A172 (cell line): Measurements from ENCODE around the gene HTT-AS. TPM values are rescaled to one million over a fixed set of nuclear protein-coding genes. Genes with fewer than 3 reads are reported as not detected.
"Not testable (repeated sequence)": the region's sequence is repeated elsewhere in the genome, so short reads cannot be mapped to it uniquely, and the experiment has no call there.

Experiments
- DNase-seq: peaks from one replicate; pipeline ENCODE4 v3.0.0-alpha.2; 2015; ENCODE audit warnings: low spot score
- total RNA-seq: library from RNA; depleted of rRNA; stranded (reverse); fragments of >200 nt; shearing (Covaris generic); gene quantifications from 2 replicates; pipeline ENCODE4 v1.2.3, GENCODE V29; 2014; rRNA removed

The HTT-AS gene
- total RNA-seq, result not detected in 2 replicates

- peak; percentile 76 for DNase-seq
These were observed at the start of gene HTT-AS, which contains the start of gene HTT for GRCh38 chr4:3074078-3074845. HTT-AS (minus strand) TSS chr4:3074538. HTT (plus strand) TSS chr4:3074681; CDS start chr4:3074826, 145 bp downstream.

DNA sequence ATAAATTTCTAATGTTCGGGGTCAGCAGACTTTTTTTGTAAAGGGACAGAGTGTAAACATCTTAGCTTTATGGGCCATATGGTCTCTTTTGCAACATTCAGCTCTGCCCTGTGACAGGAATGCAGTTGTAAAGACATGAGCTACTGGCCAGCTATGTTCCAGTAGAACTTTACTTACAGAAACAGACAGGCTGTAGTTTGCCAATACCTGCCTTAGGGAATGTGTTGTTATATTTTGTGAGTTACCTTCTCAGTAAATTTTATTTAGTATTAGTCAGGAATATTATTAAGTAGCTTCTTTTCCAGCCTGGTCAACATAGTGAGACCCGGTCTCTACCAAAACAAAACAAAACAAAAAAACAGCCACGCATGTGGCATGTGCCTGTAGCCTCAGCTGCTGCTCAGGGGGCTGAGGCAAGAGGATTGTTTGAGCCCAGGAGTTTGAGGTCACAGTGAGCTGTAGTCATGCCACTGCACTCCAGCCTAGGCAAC lies 48.9 kb upstream of the HTT-AS start:
- no peak for DNase-seq

DNA sequence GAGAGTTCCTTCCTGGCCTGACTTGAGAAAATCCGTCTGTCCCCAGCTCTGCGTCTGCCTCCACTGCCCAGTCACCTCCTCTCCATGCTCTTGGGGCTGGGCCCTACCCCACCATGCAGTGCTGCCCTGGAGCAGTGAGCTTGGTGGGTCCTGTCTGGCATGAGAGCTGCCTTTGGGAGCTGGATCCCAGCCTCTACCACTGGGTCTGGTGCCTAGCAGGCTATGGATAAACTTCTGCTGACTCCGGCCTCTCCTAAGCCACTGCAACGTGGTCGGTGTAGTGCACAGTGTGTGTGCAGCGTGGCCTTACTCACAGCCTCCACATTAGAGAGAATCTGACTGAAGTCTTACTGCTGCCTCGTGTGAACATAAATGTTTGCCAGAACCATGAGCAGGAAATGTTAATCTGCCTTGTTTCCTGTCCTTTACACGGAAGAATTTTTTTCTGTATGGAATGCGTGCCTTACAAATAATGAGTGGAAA lies 47.8 kb upstream of the HTT-AS start:
- no peak for DNase-seq

DNA sequence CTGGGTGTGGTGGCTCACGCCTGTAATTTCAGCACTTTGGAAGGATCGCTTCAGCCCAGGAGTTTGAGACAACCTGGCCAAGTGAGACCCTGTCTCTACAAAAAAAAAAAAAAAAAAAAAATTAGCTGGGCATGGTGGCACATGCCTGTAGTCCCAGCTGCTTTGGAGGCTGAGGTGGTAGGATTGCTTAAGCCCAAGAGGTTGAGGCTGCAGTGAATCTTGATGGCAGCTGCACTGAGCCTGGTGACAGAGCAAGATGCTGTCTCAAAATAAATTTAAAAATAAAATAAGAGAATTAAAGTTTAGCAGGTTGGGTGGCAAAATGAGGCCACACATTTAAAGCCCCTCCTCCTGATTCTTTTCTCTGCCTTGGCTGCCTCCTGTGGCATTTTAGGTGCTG lies 47.3 kb upstream of the HTT-AS start:
- DNase-seq, result no peak

DNA sequence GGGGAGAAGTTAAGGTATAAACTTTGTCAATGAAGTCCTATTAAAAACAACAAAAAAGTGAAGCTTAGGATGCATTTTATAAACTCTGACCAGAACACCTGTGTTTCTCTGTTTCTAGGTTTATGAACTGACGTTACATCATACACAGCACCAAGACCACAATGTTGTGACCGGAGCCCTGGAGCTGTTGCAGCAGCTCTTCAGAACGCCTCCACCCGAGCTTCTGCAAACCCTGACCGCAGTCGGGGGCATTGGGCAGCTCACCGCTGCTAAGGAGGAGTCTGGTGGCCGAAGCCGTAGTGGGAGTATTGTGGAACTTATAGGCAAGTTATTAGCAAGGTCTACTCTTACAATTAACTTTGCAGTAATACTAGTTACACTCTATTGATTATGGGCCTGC lies 46.8 kb upstream of the HTT-AS start:
- no peak for DNase-seq

DNA sequence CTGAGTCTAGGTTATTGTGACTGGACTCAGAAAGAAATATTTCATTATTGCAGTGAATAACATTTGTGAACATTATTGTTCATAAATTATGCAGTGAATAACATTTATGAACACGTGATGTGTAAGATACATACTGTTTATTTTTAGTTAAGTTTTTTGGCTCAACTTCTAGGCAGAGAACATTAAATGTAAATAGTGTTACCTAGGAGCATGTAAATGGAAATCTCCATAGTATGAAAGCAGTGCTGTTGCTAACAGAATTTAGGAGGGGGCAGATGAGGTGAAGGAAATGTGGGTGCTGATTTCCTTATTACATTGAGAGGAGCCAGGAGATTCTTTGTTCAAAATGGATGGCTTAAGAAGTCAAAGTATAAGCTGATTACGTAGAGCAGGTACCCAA lies 45.1 kb upstream of the HTT-AS start:
- DNase-seq, result no peak

- no peak for DNase-seq
These were observed 44.0 kb upstream of the HTT-AS start for GRCh38 chr4:3118312-3118711.

DNA sequence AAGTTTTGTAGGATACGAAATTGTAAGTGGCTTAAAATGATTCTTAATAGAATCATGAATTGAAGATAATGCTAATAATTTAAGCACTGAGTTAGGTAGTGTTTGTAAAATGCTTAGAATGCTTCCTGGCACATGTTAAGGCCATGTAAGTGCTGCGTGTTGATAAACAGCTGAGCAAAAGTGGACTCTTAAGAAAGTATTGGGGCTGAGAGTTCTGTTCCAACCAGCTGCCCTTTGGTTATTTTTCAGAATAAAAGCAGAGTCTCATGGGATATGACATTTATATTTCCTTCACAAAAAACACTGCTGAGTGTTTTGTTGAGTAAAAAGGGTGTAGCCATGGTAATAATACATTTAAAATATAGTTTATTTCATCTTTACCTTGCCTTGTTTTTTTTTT lies 42.6 kb upstream of the HTT-AS start:
- DNase-seq, result no peak

DNA sequence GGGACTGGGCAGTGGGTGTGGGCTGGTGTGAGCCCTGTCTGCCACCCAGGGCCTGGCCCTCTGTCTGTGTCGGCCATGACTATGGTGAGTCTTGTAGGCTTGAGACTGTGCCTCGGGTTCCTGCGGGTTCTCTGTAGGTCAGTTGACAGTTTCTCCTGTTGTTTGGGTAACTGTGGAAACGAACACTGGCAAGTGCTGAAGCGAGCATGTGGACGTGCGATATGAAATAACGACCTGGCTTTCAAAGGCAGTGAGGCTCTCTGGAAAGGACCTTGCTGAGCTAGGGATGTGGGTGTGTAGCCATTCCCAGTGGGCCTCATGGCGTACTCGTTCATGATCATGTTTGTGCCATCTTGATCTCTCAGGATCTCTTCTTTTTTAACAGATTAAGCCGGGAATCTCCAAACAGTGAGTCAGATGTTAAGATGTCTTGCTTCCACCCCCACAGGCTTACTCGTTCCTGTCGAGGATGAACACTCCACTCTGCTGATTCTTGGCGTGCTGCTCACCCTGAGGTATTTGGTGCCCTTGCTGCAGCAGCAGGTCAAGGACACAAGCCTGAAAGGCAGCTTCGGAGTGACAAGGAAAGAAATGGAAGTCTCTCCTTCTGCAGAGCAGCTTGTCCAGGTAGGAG lies 41.4 kb upstream of the HTT-AS start:
- no peak for DNase-seq

DNA sequence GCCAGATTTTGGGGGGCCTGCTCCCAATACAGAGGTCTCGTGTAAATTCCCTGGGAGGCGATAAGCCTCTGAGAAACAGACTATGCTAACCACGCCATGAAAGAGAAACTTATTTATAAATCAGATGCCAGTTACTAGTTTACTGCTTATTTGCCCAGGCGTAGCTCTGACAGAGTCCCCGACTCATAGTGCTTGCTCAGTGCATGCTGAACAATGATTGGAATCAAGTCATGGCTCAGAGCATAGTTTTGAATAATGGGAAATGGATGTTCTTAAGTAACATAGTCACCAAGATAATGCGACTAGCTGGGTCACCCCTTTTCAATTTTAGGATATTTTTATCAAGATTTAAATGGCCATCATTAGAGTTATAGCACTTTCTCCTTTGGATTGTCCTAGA lies 40.0 kb upstream of the HTT-AS start:
- DNase-seq, result no peak

GRCh38 chr4:3112609-3113469 lies 38.5 kb upstream of the HTT-AS start:
- DNase-seq, result no peak

- no peak for DNase-seq
These were observed 37.9 kb upstream of the HTT-AS start for GRCh38 chr4:3112201-3112600.

GRCh38 chr4:3111461-3111860 lies 37.1 kb upstream of the HTT-AS start:
- DNase-seq, result peak; percentile 60

DNA sequence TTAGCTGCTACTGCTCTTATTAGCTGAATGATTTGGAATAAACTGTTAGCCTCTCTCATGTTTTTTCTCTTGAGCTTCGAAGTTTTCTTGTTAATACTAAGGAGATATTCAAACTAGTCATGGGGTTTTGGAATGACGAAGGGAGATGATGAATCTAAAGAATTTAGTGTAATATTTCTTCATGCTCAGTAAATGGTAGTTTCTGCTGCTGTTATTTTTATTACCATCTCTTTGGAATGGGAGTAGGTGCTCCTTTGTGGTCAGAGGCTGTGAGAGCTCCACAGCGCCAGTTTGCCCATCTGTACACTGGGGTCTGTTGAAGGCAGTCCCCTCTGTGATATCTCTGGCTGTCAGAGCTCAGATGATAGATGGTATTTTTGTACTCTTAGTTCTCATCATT lies 33.9 kb upstream of the HTT-AS start:
- no peak for DNase-seq

GRCh38 chr4:3107691-3108121 lies 33.4 kb upstream of the HTT-AS start:
- DNase-seq, result peak; percentile 21

- DNase-seq, result no peak
These were observed 32.9 kb upstream of the HTT-AS start for GRCh38 chr4:3107271-3107670.

DNA sequence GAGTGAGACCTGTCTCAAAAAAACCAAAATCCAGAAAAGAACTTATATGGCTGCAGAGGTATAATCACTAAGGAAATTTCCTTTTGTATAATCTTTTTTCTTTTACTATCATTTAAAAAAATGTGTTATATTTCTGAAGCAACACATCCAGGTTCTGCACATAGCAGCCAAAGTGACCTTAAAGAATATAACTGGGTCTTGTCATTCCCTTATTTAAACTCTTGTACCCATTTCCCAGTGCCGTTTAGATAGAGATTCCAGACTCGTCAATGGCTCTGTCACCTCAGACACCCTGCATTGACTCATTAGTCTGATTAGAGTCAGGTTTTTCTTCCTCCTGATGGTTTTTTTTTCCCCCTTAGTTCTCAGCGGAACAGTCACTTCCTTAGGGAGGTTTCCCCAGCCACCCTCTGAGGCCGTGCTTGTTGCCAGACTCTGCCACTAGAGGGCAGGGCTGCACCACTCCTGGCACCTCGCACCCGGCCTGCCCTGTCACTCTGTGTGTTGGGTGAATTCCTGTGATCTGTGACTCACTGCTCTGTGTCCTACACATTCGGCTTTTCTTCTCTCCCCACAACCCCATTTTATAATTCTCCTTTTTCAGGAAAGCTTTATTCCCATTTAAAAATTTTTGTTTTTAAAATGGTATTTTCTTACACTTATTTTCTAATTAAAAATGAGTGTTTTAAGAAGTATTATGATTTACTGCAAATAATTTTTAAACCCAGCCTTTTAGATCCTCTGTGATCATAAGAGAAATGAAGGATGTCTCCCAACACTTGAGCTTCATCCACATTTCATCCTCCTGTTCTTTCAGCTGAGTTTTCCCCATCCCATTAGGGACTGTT lies 32.2 kb upstream of the HTT-AS start:
- peak; percentile 90 for DNase-seq

DNA sequence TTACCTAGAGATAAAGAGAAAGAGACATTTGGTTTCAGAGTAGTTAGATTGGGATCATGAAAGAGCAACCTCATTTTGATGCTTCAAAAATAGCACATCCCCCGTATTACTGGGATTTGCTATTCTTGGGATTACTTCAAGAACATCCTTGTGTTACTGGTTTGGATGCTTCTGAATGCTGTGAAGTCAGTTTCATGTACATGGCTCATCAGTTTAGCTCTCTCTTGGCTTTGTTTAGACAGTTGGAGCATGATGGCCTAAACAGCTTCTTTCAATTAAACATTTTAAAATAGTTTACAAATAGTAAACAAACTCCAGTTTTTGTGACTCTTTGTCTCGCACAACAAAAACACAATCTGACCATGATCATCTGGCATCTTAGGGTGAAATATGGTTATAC lies 24.0 kb upstream of the HTT-AS start:
- DNase-seq, result no peak

DNA sequence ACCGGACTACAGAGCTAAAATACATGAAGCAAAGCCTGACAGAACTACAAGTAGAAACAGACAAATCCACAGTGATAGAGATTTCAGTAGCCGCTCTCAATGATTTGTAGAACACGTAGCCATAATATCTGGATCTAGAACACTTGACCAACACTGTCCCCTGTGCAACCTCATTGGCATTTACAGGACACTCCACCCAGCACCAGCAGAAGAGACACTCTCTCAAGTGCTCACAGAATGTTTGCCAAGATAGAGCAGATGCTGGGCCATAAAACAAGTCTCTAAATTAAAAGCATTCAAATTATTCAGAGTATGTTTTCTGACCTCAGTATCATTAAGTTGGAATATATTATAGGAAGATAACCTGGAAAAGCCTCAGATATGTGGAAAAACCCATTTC lies 21.9 kb upstream of the HTT-AS start:
- no peak for DNase-seq

- DNase-seq, result not testable (repeated sequence)
These were observed 20.4 kb upstream of the HTT-AS start for GRCh38 chr4:3094701-3095100.

DNA sequence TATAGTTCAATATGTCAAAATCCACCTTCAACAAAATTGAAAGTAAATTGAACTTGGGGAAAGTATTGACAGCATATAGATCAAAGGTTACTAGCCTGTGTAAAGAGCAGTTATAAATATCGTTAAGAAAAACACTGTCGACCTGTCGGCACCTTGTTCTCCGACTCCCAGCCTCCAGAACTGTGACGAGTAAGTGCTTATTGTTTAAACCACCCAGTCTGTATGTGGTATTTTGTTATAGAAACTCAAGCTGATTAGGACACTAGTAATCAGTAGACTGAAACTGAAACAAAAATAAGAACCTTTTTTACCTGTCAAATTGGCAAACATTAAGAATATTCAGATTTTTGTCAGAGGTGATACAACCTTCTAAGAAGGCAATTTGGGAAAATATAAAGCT lies 17.1 kb upstream of the HTT-AS start:
- no peak for DNase-seq
